Natural killer cell (primary cell): ENCODE data around the gene ARSK. TPM values are rescaled to one million over a fixed set of nuclear protein-coding genes. Genes with fewer than 3 reads are reported as not detected.

Experiments
- ATAC-seq, 3 donors: fragments of 150-1000 bp in 2 of 3; fragments of 200-7000 bp in 1 of 3; cut with Tn5 transposase; 1 replicate in 1 of 3; 2 replicates in 2 of 3; pipeline ENCODE4 v1.10.0; 2021; ENCODE audit warnings: mild to moderate bottlenecking in 2 of 3, moderate library complexity in 2 of 3
- DNase-seq, 2 donors: peaks; one replicate each; pipeline versions ENCODE4 v3.0.0 to v3.0.0-alpha.2; 2013 to 2021; ENCODE audit warnings: mixed read lengths in 1 of 2
- H3K27ac ChIP-seq: one replicate; pipeline ENCODE4 v1.5.1; 2013; ENCODE audit warnings: mild to moderate bottlenecking, low read length
- H3K27me3 ChIP-seq: one replicate; pipeline ENCODE4 v1.6.1; 2013; ENCODE audit warnings: low read length; ENCODE audit not compliant: control insufficient read depth, insufficient read depth
- H3K36me3 ChIP-seq: one replicate; pipeline ENCODE4 v1.6.1; 2013; ENCODE audit warnings: low read length; ENCODE audit not compliant: control insufficient read depth, insufficient read depth
- H3K4me1 ChIP-seq: one replicate; pipeline ENCODE4 v1.6.1; 2013; ENCODE audit warnings: low read length; ENCODE audit not compliant: control insufficient read depth, insufficient read depth
- H3K4me3 ChIP-seq: one replicate; pipeline ENCODE4 v1.5.1; 2013; ENCODE audit warnings: low read length
- H3K9me3 ChIP-seq: one replicate; pipeline ENCODE4 v1.6.1; 2013; ENCODE audit warnings: low read length; ENCODE audit not compliant: control insufficient read depth, insufficient read depth
- H3K27ac Mint-ChIP-seq, 2 donors: one replicate each; pipeline ENCODE4 v1.8.0; 2022; ENCODE audit warnings: mild to moderate bottlenecking in 2 of 2, mixed read lengths in 2 of 2, moderate library complexity in 1 of 2
- H3K27me3 Mint-ChIP-seq, 2 donors: one replicate each; pipeline ENCODE4 v1.8.0; 2022; ENCODE audit warnings: low read depth in 2 of 2, mixed read lengths in 2 of 2
- H3K36me3 Mint-ChIP-seq: one replicate; pipeline ENCODE4 v1.8.0; 2022; ENCODE audit warnings: mixed read lengths
- H3K4me1 Mint-ChIP-seq, 2 donors: one replicate each; pipeline ENCODE4 v1.8.0; 2022; ENCODE audit warnings: mixed read lengths in 2 of 2
- H3K4me3 Mint-ChIP-seq: one replicate; pipeline ENCODE4 v1.8.0; 2022; ENCODE audit warnings: mild to moderate bottlenecking, moderate library complexity, mixed read lengths
- H3K9me3 Mint-ChIP-seq, 2 donors: one replicate each; pipeline ENCODE4 v1.8.0; 2022; ENCODE audit warnings: mixed read lengths in 2 of 2
- CTCF ChIP-seq: fragments of 200-600 bp; IDR thresholded peaks from one replicate; pipeline ENCODE4 v1.8.0; 2022; ENCODE audit warnings: antibody characterized with exemption
- WGBS: methylation state at CpG from one replicate; pipeline ENCODE4 v1.1.7; 2013; ENCODE audit warnings: missing lambda C conversion rate; ENCODE audit not compliant: insufficient coverage; 5-methylcytosine and 5-hydroxymethylcytosine counted together
- intact Hi-C: fragments of 100-400 bp; cut with micrococcal nuclease; formaldehyde crosslinking; loops from one replicate; pipeline ENCODE4 v1.14.2; 2022
- total RNA-seq, 4 donors: library from RNA; stranded (reverse); fragments of 120-200 nt in 1 of 4; gene quantifications; one replicate each; pipeline versions ENCODE4 v1.2.3 to v1.2.4, GENCODE V29; 2013 to 2022

ARSK gene
- total RNA-seq, 3 donors from 2014 or later (not counting 1 experiment from before 2014, with no cell fraction given): 2.8 to 5.8 (median 3.5) TPM

DNA sequence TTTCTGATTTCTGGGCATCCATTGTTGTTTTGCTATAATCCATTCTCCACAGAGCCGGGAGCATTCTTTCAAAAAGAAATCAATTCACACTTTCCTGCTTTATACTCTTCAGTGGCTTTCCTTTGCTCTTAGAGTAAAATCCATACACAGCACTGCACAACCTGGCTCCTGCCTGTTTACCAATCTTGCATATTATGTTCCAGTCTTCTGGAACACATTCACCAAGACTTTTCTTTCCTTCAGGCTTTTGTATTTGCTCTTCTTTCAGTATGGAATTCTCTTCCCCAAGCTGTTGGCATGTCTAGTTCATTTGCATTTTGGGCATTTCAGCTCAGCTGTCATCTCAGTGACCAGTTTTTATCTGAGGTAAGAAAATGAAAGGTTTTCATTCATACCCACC is 97.9 kb downstream of the ARSK start:
- Histone ChIP-seq H3K4me3 (no peak overlapping the region), H3K27ac (no peak overlapping the region), H3K4me1 (no peaks in the 10 kb centered on the region), H3K9me3 (no peaks in the 10 kb centered on the region), H3K27me3 (no peaks in the 10 kb centered on the region), H3K36me3 (peaks cover 5% of the 10 kb centered on the region)
- Mint-ChIP-seq H3K4me1 (no peaks in the 10 kb centered on the region), H3K27me3 (no peaks in the 10 kb centered on the region), H3K36me3 (peaks cover 9% of the 10 kb centered on the region), H3K4me3 (no peak overlapping the region), H3K9me3 (no peaks in the 10 kb centered on the region), H3K27ac (no peak overlapping the region)
- DNase-seq (no peak), ATAC-seq (no peak)
- no peak for TF ChIP-seq CTCF
- WGBS: 100% methylated on average over 1 of the region's 1 CpG
- intact Hi-C loops: no loop called here

- 100% methylated on average over 2 of the region's 3 CpGs for WGBS
- no peaks in the 10 kb centered on the region for H3K27me3 ChIP-seq
- Mint-ChIP-seq H3K27ac (no peak overlapping the region), H3K36me3 (peaks cover 9% of the 10 kb centered on the region), H3K27me3 (no peaks in the 10 kb centered on the region), H3K4me3 (no peak overlapping the region), H3K4me1 (no peaks in the 10 kb centered on the region), H3K9me3 (no peaks in the 10 kb centered on the region)
- DNase-seq (no peak), ATAC-seq (no peak)
- TF ChIP-seq CTCF: no peak
- peaks cover 5% of the 10 kb centered on the region for H3K36me3 ChIP-seq
- H3K9me3 ChIP-seq: no peaks in the 10 kb centered on the region
- intact Hi-C loops: no loop called here
- H3K4me1 ChIP-seq: no peaks in the 10 kb centered on the region
- no peak overlapping the region for H3K27ac ChIP-seq
- no peak overlapping the region for H3K4me3 ChIP-seq
These were observed 99.3 kb downstream of the ARSK start for GRCh38 chr5:95654196-95654595.

Other genes starting within 250 kb of the ARSK start
- gene FAM81B, start 163.7 kb upstream of the ARSK start, total RNA-seq: not detected
- 10 to 100 TPM; 67.5 to 94.1 (median 71.1) TPM for gene SKIC3, start 124 bp upstream of the ARSK start, total RNA-seq
- gene GPR150, start 65.0 kb downstream of the ARSK start, total RNA-seq: under 1 TPM; 0.63 to 0.97 (median 0.89) TPM
- gene RFESD, start 91.7 kb downstream of the ARSK start, total RNA-seq: 1 to 10 TPM in 2 of 3 donors, under 1 TPM in 1; 0.96 to 1.5 (median 1.4) TPM
- gene SPATA9, start 127.9 kb downstream of the ARSK start, total RNA-seq: 1 to 10 TPM; 1.3 to 2.1 (median 2.0) TPM
- 10 to 100 TPM; 46.5 to 55.1 (median 46.5) TPM for gene RHOBTB3, start 176.2 kb downstream of the ARSK start, total RNA-seq